NCI-H2196 (cell line): ENCODE results near the gene AKAP8.
"Not testable (repeated sequence)": the region's sequence is repeated elsewhere in the genome, so short reads cannot be mapped to it uniquely, and the experiment has no call there.

Experiments used
- DNase-seq: peaks from one replicate; lab custom pipeline; 2025; ENCODE audit not compliant: unreplicated experiment; lab: John Stamatoyannopoulos, UW

Gene AKAP8

GRCh38 chr19:15337202-15337601 lies 42.4 kb downstream of the AKAP8 start:
- no peak for DNase-seq

- DNase-seq = not testable (repeated sequence)
Measured at GRCh38 chr19:15335992-15336391, 43.6 kb downstream of the AKAP8 start.

- DNase-seq = peak; percentile 74
Measured at GRCh38 chr19:15332311-15332996, 47.1 kb downstream of the AKAP8 start, which contains the start of gene BRD4. BRD4 (minus strand) TSS chr19:15332539; CDS start chr19:15273099, 59,440 bp downstream.

GRCh38 chr19:15331419-15332310 lies 47.9 kb downstream of the AKAP8 start:
- DNase-seq = peak; percentile 40

- no peak for DNase-seq
Measured at GRCh38 chr19:15330801-15331418, 48.7 kb downstream of the AKAP8 start.

GRCh38 chr19:15328312-15328711 lies 51.3 kb downstream of the AKAP8 start:
- DNase-seq = no peak

GRCh38 chr19:15324791-15325519 lies 54.6 kb downstream of the AKAP8 start:
- no peak for DNase-seq

GRCh38 chr19:15323496-15324235 lies 55.9 kb downstream of the AKAP8 start:
- no peak for DNase-seq

- no peak for DNase-seq
Measured at GRCh38 chr19:15321739-15322138, 57.8 kb downstream of the AKAP8 start.

GRCh38 chr19:15320116-15320515 lies 59.5 kb downstream of the AKAP8 start:
- DNase-seq = no peak

- DNase-seq = no peak
Measured at GRCh38 chr19:15318241-15318691, 61.3 kb downstream of the AKAP8 start.

GRCh38 chr19:15317392-15318071 lies 62.1 kb downstream of the AKAP8 start:
- no peak for DNase-seq

GRCh38 chr19:15316498-15316897 lies 63.1 kb downstream of the AKAP8 start:
- no peak for DNase-seq

GRCh38 chr19:15315101-15315500 lies 64.5 kb downstream of the AKAP8 start:
- DNase-seq = peak; percentile 69

- DNase-seq = no peak
Measured at GRCh38 chr19:15313649-15314279, 65.8 kb downstream of the AKAP8 start.

GRCh38 chr19:15307169-15307568 lies 72.4 kb downstream of the AKAP8 start:
- DNase-seq = no peak

GRCh38 chr19:15305582-15306334 lies 73.8 kb downstream of the AKAP8 start:
- no peak for DNase-seq

- no peak for DNase-seq
Measured at GRCh38 chr19:15304140-15304705, 75.4 kb downstream of the AKAP8 start.
